Upper lobe of left lung (tissue), 6 donors: ENCODE measurements around the gene SETD4. TPM values are rescaled to one million over a fixed set of nuclear protein-coding genes. Genes with fewer than 3 reads are reported as not detected.

ENCODE experiments used
- ATAC-seq, 2 donors: fragments of 200-7000 bp; cut with Tn5 transposase; one replicate each; pipeline ENCODE4 v1.9.1; 2022; ENCODE audit warnings: mild to moderate bottlenecking in 2 of 2, moderate library complexity in 2 of 2; ENCODE audit not compliant: low FRiP score in 2 of 2
- DNase-seq, 2 donors: peaks; one replicate each; pipeline ENCODE4 v3.0.0-alpha.2; 2019 to 2020
- H3K27ac ChIP-seq, 4 donors: fragments of 200-600 bp; sonication (generic); one replicate each; pipeline ENCODE4 v1.5.1; 2016 to 2019
- H3K27me3 ChIP-seq, 4 donors: fragments of 200-600 bp; sonication (generic); one replicate each; pipeline ENCODE4 v1.5.1; 2017 to 2019
- H3K36me3 ChIP-seq, 4 donors: fragments of 200-600 bp; sonication (generic); one replicate each; pipeline ENCODE4 v1.5.1; 2016 to 2019
- H3K4me1 ChIP-seq, 4 donors: fragments of 200-600 bp; sonication (generic); one replicate each; pipeline ENCODE4 v1.5.1; 2018 to 2019
- H3K4me3 ChIP-seq, 4 donors: fragments of 200-600 bp; sonication (generic); one replicate each; pipeline ENCODE4 v1.5.1; 2017 to 2019; ENCODE audit warnings: mild to moderate bottlenecking in 2 of 4, moderate library complexity in 1 of 4
- H3K9me3 ChIP-seq, 4 donors: fragments of 200-600 bp; sonication (generic); one replicate each; pipeline ENCODE4 v1.5.1; 2018 to 2019
- CTCF ChIP-seq, 6 experiments: fragments of 450-650 bp in 4 of 6; fragments of 200-600 bp in 2 of 6; sonication (generic) in 2 of 6; IDR thresholded peaks; one replicate each; pipeline ENCODE4 v1.5.1; 2016 to 2019; ENCODE audit warnings: antibody characterized with exemption in 6 of 6
- EP300 ChIP-seq, 4 donors: sonication (generic); formaldehyde crosslinking; IDR thresholded peaks; one replicate each; pipeline ENCODE4 v1.5.1; 2017; ENCODE audit warnings: antibody characterized with exemption in 4 of 4, control low read depth in 2 of 4
- POLR2A ChIP-seq, 4 donors: fragments of 450-650 bp; IDR thresholded peaks; one replicate each; pipeline ENCODE4 v1.5.1; 2016 to 2017; ENCODE audit warnings: antibody characterized with exemption in 4 of 4, mild to moderate bottlenecking in 2 of 4
- POLR2AphosphoS5 ChIP-seq, 2 donors: sonication (generic); formaldehyde crosslinking; IDR thresholded peaks; one replicate each; pipeline ENCODE4 v1.5.1; 2017; ENCODE audit warnings: antibody characterized with exemption in 2 of 2
- WGBS, 2 donors: methylation state at CpG; one replicate each; pipeline ENCODE4 v1.1.5; 2017 to 2018; 5-methylcytosine and 5-hydroxymethylcytosine counted together
- small RNA-seq, 4 donors: library from RNA; depleted of rRNA; stranded (forward); fragments of <200 nt; gene quantifications; one replicate each; pipeline ENCODE3, GENCODE V24; 2016
- total RNA-seq, 6 donors: library from RNA; depleted of rRNA in 4 of 6; stranded (reverse); fragments of >200 nt in 4 of 6; gene quantifications; one replicate each; pipeline versions ENCODE4 v1.1.0 to v1.2.1, GENCODE V29; 2016 to 2021
- donor health status: DM: no; HTN: no; CAD: no; lungs with moderate emphysema.
- donor health status: DM: no; HTN: yes; CAD: no; lungs with severe emphysema.

Gene SETD4
- total RNA-seq, 6 donors from 2014 or later: 16.0 to 55.5 (median 25.1) TPM

GRCh38 chr21:35989138-35989735 lies 71.1 kb downstream of the SETD4 start:
- WGBS, 2 donors: 28 to 60% methylated on average over 10 of the region's 10 CpGs
- H3K27ac ChIP-seq: peak overlapping the region in 2 of 4 donors; percentile 27 to 49

DNA sequence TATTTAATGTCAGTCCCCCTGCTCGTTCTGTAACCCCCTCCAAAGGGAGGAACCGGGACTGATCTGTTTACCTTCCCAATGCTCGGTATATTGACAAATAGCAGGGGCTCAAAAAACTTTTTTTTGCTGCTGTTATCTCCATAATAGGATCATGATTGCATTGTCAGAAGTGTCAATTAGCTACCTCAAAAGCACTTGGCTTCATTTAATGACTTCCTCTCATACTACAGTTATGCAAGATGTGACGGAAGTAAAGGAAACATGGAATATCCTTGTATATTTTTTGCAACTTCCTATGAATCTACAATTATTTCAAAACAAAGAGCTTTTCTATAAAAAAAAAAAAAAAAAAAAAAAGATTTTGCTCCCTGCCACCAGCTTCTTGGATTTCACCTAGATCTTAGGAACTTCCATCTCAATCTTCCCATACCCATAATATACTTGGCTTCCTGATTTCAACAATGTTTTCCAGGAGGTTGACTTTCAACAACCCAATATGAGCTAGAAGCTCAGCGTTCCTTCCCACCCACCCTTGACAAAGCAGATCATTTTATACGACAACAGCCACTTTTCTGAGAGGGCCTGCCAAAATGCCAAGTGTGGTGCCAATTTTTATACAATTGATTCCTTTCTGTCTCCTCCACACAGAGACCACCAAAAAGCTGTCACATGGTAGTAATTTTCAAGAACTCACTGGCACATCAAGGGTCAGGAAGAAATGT lies 71.7 kb downstream of the SETD4 start:
- no peak for ATAC-seq
- no peak for DNase-seq
- 7 to 8% methylated on average over 6 of the region's 6 CpGs for WGBS, 2 donors

More at GRCh38 chr21:35989138-35989735, 71.1 kb downstream of the SETD4 start:
- Histone ChIP-seq H3K9me3 (no peaks in the 10 kb centered on the region), H3K4me1 (peaks cover 7 to 37% (median 15%) of the 10 kb centered on the region in 4 donors), H3K36me3 (no peaks in the 10 kb centered on the region), H3K27me3 (peaks cover 0 to 3% (median 0%) of the 10 kb centered on the region in 4 donors), H3K4me3 (no peak overlapping the region)
- TF ChIP-seq CTCF (IDR thresholded peaks at IDR 0.05): no peak
- no peak for TF ChIP-seq POLR2AphosphoS5 (IDR thresholded peaks at IDR 0.05)
- no peak for TF ChIP-seq EP300 (IDR thresholded peaks at IDR 0.05)
- no peak for TF ChIP-seq POLR2A (IDR thresholded peaks at IDR 0.05)
- DNase-seq (peak in 1 of 2 donors; percentile 37), ATAC-seq (peak; percentile 62 to 90)

DNA sequence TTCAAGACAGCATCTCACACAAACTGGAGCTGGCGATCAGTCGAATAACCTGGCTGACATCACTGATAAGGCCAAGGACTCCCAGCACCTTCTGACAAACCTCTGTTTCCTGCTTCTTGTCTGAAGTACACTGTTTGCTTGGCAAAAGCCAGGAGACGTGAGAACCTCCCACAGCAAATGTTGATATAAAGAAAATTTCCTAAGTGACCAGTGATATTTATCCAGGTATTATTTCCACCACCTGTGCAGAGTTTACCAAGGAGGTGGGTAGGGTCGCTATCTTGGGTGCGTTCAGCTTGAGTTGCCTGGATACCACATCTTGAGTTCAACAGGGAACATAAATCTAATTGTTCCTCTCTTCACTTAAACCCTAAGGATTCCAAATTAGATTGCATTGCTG lies 72.9 kb downstream of the SETD4 start:
- ATAC-seq: peak; percentile 22 to 71
- DNase-seq: peak in 1 of 2 donors; percentile 59
- 49 to 75% methylated on average over 5 of the region's 5 CpGs for WGBS, 2 donors
- H3K4me1 ChIP-seq: peaks cover 7 to 37% (median 16%) of the 10 kb centered on the region in 4 donors
- H3K36me3 ChIP-seq: no peaks in the 10 kb centered on the region
- H3K27me3 ChIP-seq: peaks cover 0 to 3% (median 0%) of the 10 kb centered on the region in 4 donors
- H3K4me3 ChIP-seq: no peak overlapping the region
- H3K27ac ChIP-seq: peak overlapping the region in 1 of 4 donors; percentile 28
- H3K9me3 ChIP-seq: no peaks in the 10 kb centered on the region
- TF ChIP-seq POLR2AphosphoS5 (IDR thresholded peaks at IDR 0.05): peak in 1 of 2 donors; percentile 10
- TF ChIP-seq POLR2A (IDR thresholded peaks at IDR 0.05): no peak

More for the DNA sequence above, 71.7 kb downstream of the SETD4 start:
- Histone ChIP-seq H3K4me3 (no peak overlapping the region), H3K27ac (peak overlapping the region in 2 of 4 donors; percentile 16 to 27), H3K36me3 (no peaks in the 10 kb centered on the region), H3K4me1 (peaks cover 7 to 37% (median 16%) of the 10 kb centered on the region in 4 donors), H3K9me3 (no peaks in the 10 kb centered on the region), H3K27me3 (peaks cover 0 to 3% (median 0%) of the 10 kb centered on the region in 4 donors)
- TF ChIP-seq EP300 (IDR thresholded peaks at IDR 0.05): peak in 1 of 4 donors; percentile 52
- TF ChIP-seq POLR2A (IDR thresholded peaks at IDR 0.05): no peak
- TF ChIP-seq CTCF (IDR thresholded peaks at IDR 0.05): no peak

DNA sequence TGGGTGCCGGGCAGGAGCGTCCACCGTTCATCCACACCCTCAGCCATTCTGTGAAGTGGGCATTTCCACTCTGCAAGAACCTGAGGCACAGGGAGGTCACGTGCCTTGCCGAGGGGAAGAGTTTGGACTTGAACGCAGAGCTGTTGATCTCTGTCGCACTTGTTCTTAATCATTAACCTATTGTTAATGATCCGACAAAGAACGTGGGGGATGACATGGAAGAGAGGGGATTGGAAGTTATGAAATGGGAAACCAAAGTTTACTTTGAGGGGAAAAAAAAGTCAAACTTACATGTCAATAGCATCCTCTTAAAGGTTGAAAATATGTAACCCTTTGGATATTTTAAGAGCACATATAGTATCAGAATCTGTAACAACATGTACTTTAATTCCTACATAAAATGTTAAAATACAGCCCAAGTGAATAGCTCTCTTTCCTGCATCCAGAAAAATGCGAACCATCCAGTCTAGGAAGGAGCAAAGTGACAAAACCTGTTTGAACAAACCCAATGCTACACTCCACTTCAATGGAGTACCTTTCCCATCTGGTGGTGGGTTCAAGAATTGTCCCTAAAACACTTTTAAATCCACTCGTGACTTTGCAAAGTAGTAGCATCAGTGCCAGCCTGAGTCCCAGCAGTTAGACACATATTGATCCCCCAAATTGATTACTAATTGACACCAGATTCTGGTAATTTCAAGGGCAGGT lies 75.5 kb downstream of the SETD4 start:
- H3K27me3 ChIP-seq: peaks cover 0 to under 1% (median 0%) of the 10 kb centered on the region in 4 donors
- H3K4me1 ChIP-seq: peaks cover 7 to 34% (median 16%) of the 10 kb centered on the region in 4 donors
- DNase-seq: no peak
- peak in 1 of 2 donors; percentile 66 for ATAC-seq
- no peaks in the 10 kb centered on the region for H3K9me3 ChIP-seq
- H3K4me3 ChIP-seq: no peak overlapping the region
- H3K27ac ChIP-seq: no peak overlapping the region
- WGBS, 2 donors: 68 to 69% methylated on average over 11 of the region's 11 CpGs
- TF ChIP-seq EP300 (IDR thresholded peaks at IDR 0.05): no peak
- TF ChIP-seq CTCF (IDR thresholded peaks at IDR 0.05): peak in 2 of 6 experiments; percentile 28 to 40
- no peak for TF ChIP-seq POLR2A (IDR thresholded peaks at IDR 0.05)
- TF ChIP-seq POLR2AphosphoS5 (IDR thresholded peaks at IDR 0.05): no peak
- no peaks in the 10 kb centered on the region for H3K36me3 ChIP-seq

Small RNA genes within 50 kb of the gene (small RNA-seq; reads per million reads assigned to genes)
- 0 reads per million in 4 donors for gene RNU6-992P

Other genes with a start within 250 kb of the SETD4 start
- 100 to 1,000 TPM in 3 of 6 donors, 10 to 100 TPM in 3; 62.6 to 322 (median 106) TPM for gene CBR1, start 9.5 kb upstream of the SETD4 start, total RNA-seq
- 1 to 10 TPM; 3.8 to 8.4 (median 6.2) TPM for gene CBR3, start 74.6 kb upstream of the SETD4 start, total RNA-seq
- gene DOP1B, start 96.3 kb upstream of the SETD4 start, total RNA-seq: 10 to 100 TPM; 13.7 to 78.6 (median 23.0) TPM